Mesenchymal stem cell (in vitro differentiated cells and primary cell): Measurements from ENCODE around the gene LEFTY1. TPM values are rescaled to one million over a fixed set of nuclear protein-coding genes. Genes with fewer than 3 reads are reported as not detected.

Source experiments
- DNase-seq: peaks from one replicate; pipeline ENCODE4 v3.0.0-alpha.2; 2013
- H2AFZ ChIP-seq: one replicate; pipeline ENCODE4 v1.6.1; 2013; ENCODE audit warnings: low read depth, mild to moderate bottlenecking, control low read depth, inconsistent platforms, low read length, moderate library complexity
- H2AK5ac ChIP-seq: 2 replicates; pipeline ENCODE4 v1.6.1; 2013; ENCODE audit warnings: low read length, moderate library complexity, mild to moderate bottlenecking, inconsistent platforms; ENCODE audit not compliant: severe bottlenecking
- H2BK120ac ChIP-seq: one replicate; pipeline ENCODE4 v1.6.1; 2013; ENCODE audit warnings: low read depth, mild to moderate bottlenecking, inconsistent platforms, low read length, moderate library complexity
- H2BK12ac ChIP-seq, 2 experiments: one replicate each; pipeline ENCODE4 v1.6.1; 2013; ENCODE audit warnings: inconsistent platforms in 2 of 2, low read length in 2 of 2, mild to moderate bottlenecking in 2 of 2, moderate library complexity in 2 of 2, control low read depth in 1 of 2
- H2BK15ac ChIP-seq: one replicate; pipeline ENCODE4 v1.6.1; 2013; ENCODE audit warnings: mild to moderate bottlenecking, low read depth, inconsistent platforms; ENCODE audit not compliant: poor library complexity, severe bottlenecking
- H2BK5ac ChIP-seq: 2 replicates; pipeline ENCODE4 v1.6.1; 2013; ENCODE audit warnings: low read depth, mild to moderate bottlenecking, low read length, control low read depth, inconsistent platforms; ENCODE audit not compliant: poor library complexity, severe bottlenecking
- H3K14ac ChIP-seq, 2 experiments: one replicate each; pipeline ENCODE4 v1.6.1; 2013; ENCODE audit warnings: inconsistent platforms in 2 of 2, low read length in 2 of 2, control low read depth in 1 of 2, mild to moderate bottlenecking in 1 of 2, moderate library complexity in 1 of 2
- H3K18ac ChIP-seq, 2 experiments: one replicate each; pipeline ENCODE4 v1.6.1; 2013; ENCODE audit warnings: inconsistent platforms in 2 of 2, low read length in 2 of 2, control low read depth in 1 of 2, low read depth in 1 of 2, mild to moderate bottlenecking in 1 of 2
- H3K23ac ChIP-seq, 2 experiments: one replicate each; pipeline ENCODE4 v1.6.1; 2013; ENCODE audit warnings: inconsistent platforms in 2 of 2, low read length in 2 of 2, mild to moderate bottlenecking in 2 of 2, moderate library complexity in 2 of 2, control low read depth in 1 of 2
- H3K27ac ChIP-seq: 2 replicates; pipeline ENCODE4 v1.5.1; 2013; ENCODE audit warnings: mild to moderate bottlenecking, moderate library complexity, low read length, control low read depth, inconsistent platforms; ENCODE audit not compliant: poor library complexity, severe bottlenecking
- H3K27me3 ChIP-seq, 2 experiments: 2 replicates each; pipeline versions ENCODE4 v1.6.1 to v1.7.0; 2013; ENCODE audit warnings: low read length in 2 of 2, mild to moderate bottlenecking in 2 of 2, moderate library complexity in 2 of 2, control low read depth in 1 of 2, inconsistent platforms in 1 of 2; ENCODE audit not compliant: control insufficient read depth in 1 of 2, insufficient read depth in 1 of 2
- H3K36me3 ChIP-seq, 2 experiments: 2 replicates each; pipeline versions ENCODE4 v1.6.1 to v1.7.0; 2013; ENCODE audit warnings: low read length in 2 of 2, control low read depth in 1 of 2, inconsistent platforms in 1 of 2, low read depth in 1 of 2, mild to moderate bottlenecking in 1 of 2; ENCODE audit not compliant: insufficient read depth in 2 of 2, control insufficient read depth in 1 of 2
- H3K4ac ChIP-seq, 2 experiments: one replicate each; pipeline ENCODE4 v1.6.1; 2013; ENCODE audit warnings: inconsistent platforms in 2 of 2, low read length in 2 of 2, mild to moderate bottlenecking in 2 of 2, moderate library complexity in 2 of 2, control low read depth in 1 of 2, low read depth in 1 of 2
- H3K4me1 ChIP-seq: 2 replicates; pipeline ENCODE4 v1.6.1; 2013; ENCODE audit warnings: low read depth, low read length, control low read depth; ENCODE audit not compliant: control insufficient read depth, insufficient read depth
- H3K4me2 ChIP-seq: 2 replicates; pipeline ENCODE4 v1.6.1; 2013; ENCODE audit warnings: low read length, mild to moderate bottlenecking, inconsistent platforms; ENCODE audit not compliant: poor library complexity, severe bottlenecking
- H3K4me3 ChIP-seq, 2 experiments: 2 replicates each; pipeline versions ENCODE4 v1.5.1 to v1.7.0; 2013; ENCODE audit warnings: low read length in 2 of 2, mild to moderate bottlenecking in 2 of 2, control low read depth in 1 of 2, low read depth in 1 of 2; ENCODE audit not compliant: insufficient read depth in 1 of 2
- H3K79me1 ChIP-seq: replicated peaks from 2 replicates; pipeline ENCODE4 v1.6.1; 2013; ENCODE audit warnings: mild to moderate bottlenecking, control low read depth, low read length, inconsistent platforms; ENCODE audit not compliant: poor library complexity, severe bottlenecking
- H3K9ac ChIP-seq: 2 replicates; pipeline ENCODE4 v1.7.0; 2013; ENCODE audit warnings: mild to moderate bottlenecking, low read length, moderate library complexity
- H3K9me3 ChIP-seq: 2 replicates; pipeline ENCODE4 v1.7.0; 2013; ENCODE audit warnings: mild to moderate bottlenecking, low read length; ENCODE audit not compliant: control insufficient read depth
- H4K8ac ChIP-seq: one replicate; pipeline ENCODE4 v1.6.1; 2013; ENCODE audit warnings: inconsistent platforms, mild to moderate bottlenecking, low read length, moderate library complexity
- H4K91ac ChIP-seq: one replicate; pipeline ENCODE4 v1.6.1; 2013; ENCODE audit warnings: mild to moderate bottlenecking, low read length, inconsistent platforms
- WGBS: methylation state at CpG from one replicate; pipeline ENCODE4 v1.1.7; 2013; ENCODE audit warnings: mixed read lengths; 5-methylcytosine and 5-hydroxymethylcytosine counted together
- polyA plus RNA-seq, 2 experiments: library from polyadenylated mRNA; stranded (reverse); fragments of 200-250 nt; gene quantifications; one replicate each; pipeline ENCODE4 v1.2.3, GENCODE V29; 2013

The LEFTY1 gene, protein sequence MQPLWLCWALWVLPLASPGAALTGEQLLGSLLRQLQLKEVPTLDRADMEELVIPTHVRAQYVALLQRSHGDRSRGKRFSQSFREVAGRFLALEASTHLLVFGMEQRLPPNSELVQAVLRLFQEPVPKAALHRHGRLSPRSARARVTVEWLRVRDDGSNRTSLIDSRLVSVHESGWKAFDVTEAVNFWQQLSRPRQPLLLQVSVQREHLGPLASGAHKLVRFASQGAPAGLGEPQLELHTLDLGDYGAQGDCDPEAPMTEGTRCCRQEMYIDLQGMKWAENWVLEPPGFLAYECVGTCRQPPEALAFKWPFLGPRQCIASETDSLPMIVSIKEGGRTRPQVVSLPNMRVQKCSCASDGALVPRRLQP
- polyA plus RNA-seq (2013, experiment 1 of 2), result 0.07 TPM
- 0.15 TPM for polyA plus RNA-seq (2013, experiment 2 of 2)

DNA sequence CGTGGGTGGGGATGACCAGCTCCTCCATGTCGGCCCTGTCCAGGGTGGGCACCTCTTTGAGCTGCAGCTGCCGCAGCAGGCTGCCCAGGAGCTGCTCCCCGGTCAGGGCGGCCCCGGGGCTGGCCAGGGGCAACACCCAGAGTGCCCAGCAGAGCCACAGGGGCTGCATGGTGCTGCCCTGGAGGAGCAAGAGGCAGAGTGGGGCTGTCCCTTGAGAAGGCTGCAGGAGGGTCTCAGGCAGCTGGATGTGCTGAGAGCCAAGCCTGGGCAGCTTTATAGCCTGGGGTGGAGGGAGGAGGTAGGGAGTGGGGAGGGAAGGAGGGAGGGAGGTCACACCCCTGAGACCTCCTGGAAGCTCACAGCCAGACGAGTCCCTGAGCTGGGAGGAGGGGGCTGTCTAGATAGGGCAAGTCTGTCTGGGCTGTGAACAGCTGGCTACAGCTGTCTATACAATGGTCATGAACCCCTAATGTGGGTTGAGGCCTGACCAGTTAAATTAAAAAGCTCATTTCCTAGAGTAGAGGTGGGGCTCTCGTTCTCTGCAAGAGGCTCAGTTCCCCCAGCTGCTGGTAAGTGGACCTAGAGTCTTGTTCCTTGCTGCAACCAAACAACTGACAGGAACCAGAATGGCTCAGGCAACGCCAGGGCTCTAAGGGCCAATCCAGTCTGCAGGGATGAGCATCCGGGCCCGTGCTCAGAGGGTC is at the start of gene LEFTY1:
Gene LEFTY1, minus strand, starts transcription at position 249 of the 704 bp plus-strand sequence. Its CDS starts 80 bp downstream, at position 169.
- Histone ChIP-seq H3K27me3 (no peaks in the 10 kb centered on the region), H2BK15ac (no peak within 1 kb of the TSS), H2AFZ (no peak within 1 kb of the TSS), H2BK5ac (no peak within 1 kb of the TSS), H2BK120ac (no peak within 1 kb of the TSS), H3K4me3 (no peak within 1 kb of the TSS), H4K91ac (no peak within 1 kb of the TSS), H3K9me3 (no peaks in the 10 kb centered on the region), H3K9ac (no peak within 1 kb of the TSS), H2BK12ac (no peak within 1 kb of the TSS), H3K36me3 (no peaks in the 10 kb centered on the region), H3K79me1 (no peaks in the 10 kb centered on the region), H4K8ac (no peak within 1 kb of the TSS), H3K27ac (no peak within 1 kb of the TSS), H3K4ac (peak within 1 kb of the TSS in 1 of 2 experiments; percentile 2), H2AK5ac (no peak within 1 kb of the TSS), H3K14ac (no peak within 1 kb of the TSS), H3K18ac (peak within 1 kb of the TSS in 1 of 2 experiments; percentile 34), H3K4me1 (no peaks in the 10 kb centered on the region), H3K4me2 (no peak within 1 kb of the TSS), H3K23ac (peak within 1 kb of the TSS in 1 of 2 experiments; percentile 56)
- DNase-seq, result no peak
- whole genome bisulfite sequencing, result 70% methylated on average over 11 of the region's 11 CpGs

DNA sequence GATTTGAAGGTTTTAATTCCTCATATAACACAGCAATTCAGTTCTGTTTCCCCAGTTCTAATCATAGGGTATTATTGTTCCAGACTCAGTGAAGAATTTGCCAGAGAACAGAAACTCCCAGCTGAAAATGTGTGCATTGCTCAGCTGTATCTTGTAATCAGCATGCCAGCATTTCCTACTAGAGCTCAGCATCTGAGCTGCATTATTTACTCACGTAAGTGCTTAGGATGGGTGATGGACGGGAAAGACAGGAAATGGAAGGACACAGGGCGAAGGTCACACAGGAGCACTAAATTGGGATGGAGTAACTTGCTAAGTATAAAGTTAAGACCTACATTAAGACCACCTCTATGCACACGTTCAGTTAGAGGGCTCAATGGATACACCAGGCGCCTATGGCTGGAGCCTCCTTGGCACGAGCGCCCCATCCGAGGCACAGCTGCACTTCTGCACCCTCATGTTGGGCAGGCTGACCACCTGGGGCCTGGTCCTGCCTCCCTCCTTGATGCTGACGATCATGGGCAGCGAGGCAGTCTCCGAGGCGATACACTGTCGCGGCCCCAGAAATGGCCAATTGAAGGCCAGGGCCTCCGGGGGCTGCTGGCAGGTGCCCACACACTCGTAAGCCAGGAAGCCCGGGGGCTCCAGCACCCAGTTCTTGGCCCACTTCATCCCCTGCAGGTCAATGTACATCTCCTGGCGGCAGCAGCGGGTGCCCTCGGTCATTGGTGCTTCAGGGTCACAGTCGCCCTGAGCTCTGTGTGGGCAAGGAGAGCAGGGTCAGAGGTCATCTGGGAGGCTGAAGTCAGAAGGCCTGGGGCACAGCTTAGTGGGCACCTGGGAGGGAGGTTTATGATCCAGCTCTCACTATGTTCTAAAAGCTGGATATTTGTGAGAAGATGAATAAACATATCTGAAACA is 48.4 kb upstream of the LEFTY1 start:
- no peak overlapping the region for H3K9ac ChIP-seq
- peak overlapping the region in 1 of 2 experiments; percentile 7 for H3K4me3 ChIP-seq
- no peak overlapping the region for H2BK12ac ChIP-seq
- no peak overlapping the region for H4K8ac ChIP-seq
- no peak overlapping the region for H2BK120ac ChIP-seq
- H3K23ac ChIP-seq, result no peak overlapping the region
- H3K4me2 ChIP-seq, result no peak overlapping the region
- H3K27me3 ChIP-seq, result peaks cover 0 to 6% of the 10 kb centered on the region in 2 experiments
- H3K4me1 ChIP-seq, result peaks cover 2% of the 10 kb centered on the region
- H2BK15ac ChIP-seq, result no peak overlapping the region
- H3K79me1 ChIP-seq, result no peaks in the 10 kb centered on the region
- no peak overlapping the region for H2BK5ac ChIP-seq
- no peak for DNase-seq
- H3K36me3 ChIP-seq, result no peaks in the 10 kb centered on the region
- WGBS, result 90% methylated on average over 19 of the region's 21 CpGs
- H3K18ac ChIP-seq, result no peak overlapping the region
- no peak overlapping the region for H3K4ac ChIP-seq
- no peak overlapping the region for H2AK5ac ChIP-seq
- H4K91ac ChIP-seq, result no peak overlapping the region
- H3K14ac ChIP-seq, result no peak overlapping the region
- H2AFZ ChIP-seq, result no peak overlapping the region
- H3K27ac ChIP-seq, result no peak overlapping the region
- no peaks in the 10 kb centered on the region for H3K9me3 ChIP-seq

DNA sequence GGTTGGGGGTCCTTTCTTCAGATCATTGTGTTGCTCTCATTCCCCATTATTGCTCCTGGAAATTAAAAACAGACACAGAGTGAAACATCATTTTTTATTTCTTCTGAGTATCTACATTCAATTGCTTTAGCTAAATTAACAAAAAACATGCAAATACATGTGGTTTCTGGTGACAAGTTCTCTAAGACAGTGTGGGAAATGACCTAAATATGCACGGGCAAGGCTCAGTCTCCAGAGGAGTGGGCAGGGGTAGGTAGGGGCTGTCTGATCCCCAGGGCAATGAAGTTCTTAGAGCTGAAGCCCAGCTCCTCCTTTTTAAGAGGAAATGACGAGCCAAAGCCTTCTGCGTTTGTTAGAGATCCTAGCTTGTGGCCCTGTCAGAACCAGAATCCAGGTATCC is 47.6 kb upstream of the LEFTY1 start:
- no peak overlapping the region for H3K4me2 ChIP-seq
- H3K4me1 ChIP-seq, result peaks cover 2% of the 10 kb centered on the region
- H2BK12ac ChIP-seq, result no peak overlapping the region
- no peak overlapping the region for H3K27ac ChIP-seq
- no peak for DNase-seq
- no peak overlapping the region for H3K18ac ChIP-seq
- H3K9me3 ChIP-seq, result no peaks in the 10 kb centered on the region
- 58% methylated on average over 3 of the region's 3 CpGs for WGBS
- H2AK5ac ChIP-seq, result no peak overlapping the region
- no peak overlapping the region for H3K14ac ChIP-seq
- no peak overlapping the region for H3K4me3 ChIP-seq
- no peak overlapping the region for H3K9ac ChIP-seq
- no peak overlapping the region for H4K91ac ChIP-seq
- no peaks in the 10 kb centered on the region for H3K36me3 ChIP-seq
- H3K27me3 ChIP-seq, result peaks cover 0 to 6% of the 10 kb centered on the region in 2 experiments
- H4K8ac ChIP-seq, result no peak overlapping the region
- H2BK120ac ChIP-seq, result no peak overlapping the region
- no peak overlapping the region for H2AFZ ChIP-seq
- no peak overlapping the region for H2BK15ac ChIP-seq
- H3K79me1 ChIP-seq, result no peaks in the 10 kb centered on the region
- no peak overlapping the region for H3K23ac ChIP-seq
- peak overlapping the region in 1 of 2 experiments; percentile 30 for H3K4ac ChIP-seq
- no peak overlapping the region for H2BK5ac ChIP-seq
